CD14-positive monocyte (primary cell): Measurements from ENCODE around the gene KLK12. TPM values are rescaled to one million over a fixed set of nuclear protein-coding genes. Genes with fewer than 3 reads are reported as not detected.

ENCODE experiments used
- DNase-seq, 3 donors: peaks; one replicate each; pipeline ENCODE4 v3.0.0-alpha.2; 2011 to 2022
- H2AFZ ChIP-seq: 2 replicates; pipeline ENCODE4 v1.6.0; 2012; ENCODE audit warnings: mild to moderate bottlenecking, low read depth, low read length, inconsistent platforms; ENCODE audit not compliant: insufficient read depth, poor library complexity, severe bottlenecking
- H3K27ac ChIP-seq, 2 donors: 1 replicate in 1 of 2; 2 replicates in 1 of 2; pipeline ENCODE4 v1.5.1; 2012 to 2013; ENCODE audit warnings: low read length in 2 of 2, control low read depth in 1 of 2, inconsistent platforms in 1 of 2, low read depth in 1 of 2, mild to moderate bottlenecking in 1 of 2
- H3K27me3 ChIP-seq, 2 donors: one replicate each; pipeline versions ENCODE4 v1.6.0 to v1.6.1; 2011 to 2013; ENCODE audit warnings: low read length in 2 of 2; ENCODE audit not compliant: control insufficient read depth in 2 of 2, insufficient read depth in 2 of 2
- H3K36me3 ChIP-seq, 2 donors: replicated peaks in 1 of 2; 1 replicate in 1 of 2; 2 replicates in 1 of 2; pipeline versions ENCODE4 v1.5.1 to v1.6.1; 2012 to 2013; ENCODE audit warnings: low read length in 2 of 2, control low read depth in 1 of 2, inconsistent platforms in 1 of 2, mild to moderate bottlenecking in 1 of 2; ENCODE audit not compliant: insufficient read depth in 2 of 2, control insufficient read depth in 1 of 2
- H3K4me1 ChIP-seq, 2 donors: 1 replicate in 1 of 2; 2 replicates in 1 of 2; pipeline versions ENCODE4 v1.5.1 to v1.6.1; 2012 to 2013; ENCODE audit warnings: low read length in 2 of 2, control low read depth in 1 of 2, inconsistent platforms in 1 of 2, mild to moderate bottlenecking in 1 of 2, moderate library complexity in 1 of 2; ENCODE audit not compliant: insufficient read depth in 2 of 2, control insufficient read depth in 1 of 2
- H3K4me2 ChIP-seq: replicated peaks from 2 replicates; pipeline ENCODE3; 2012; ENCODE audit warnings: low read length, moderate library complexity, mild to moderate bottlenecking; ENCODE audit not compliant: poor library complexity, severe bottlenecking; ENCODE audit errors: extremely low read depth
- H3K4me3 ChIP-seq, 3 experiments: fragments of 200-600 bp in 1 of 3; sonication (generic) in 1 of 3; replicated peaks in 1 of 3; 1 replicate in 2 of 3; 2 replicates in 1 of 3; pipeline ENCODE4 v1.5.1; 2011 to 2013; ENCODE audit warnings: low read length in 3 of 3, mild to moderate bottlenecking in 3 of 3, control low read depth in 2 of 3, low read depth in 2 of 3, inconsistent platforms in 1 of 3, moderate library complexity in 1 of 3
- H3K79me2 ChIP-seq: 2 replicates; pipeline ENCODE4 v1.6.0; 2012; ENCODE audit warnings: mild to moderate bottlenecking, control low read depth, inconsistent platforms, low read length, moderate library complexity; ENCODE audit not compliant: insufficient read depth
- H3K9ac ChIP-seq: 2 replicates; pipeline ENCODE4 v1.6.0; 2017; ENCODE audit warnings: low read length, mild to moderate bottlenecking; ENCODE audit not compliant: insufficient read depth, poor library complexity, severe bottlenecking
- H3K9me3 ChIP-seq, 2 donors: replicated peaks in 1 of 2; 1 replicate in 1 of 2; 2 replicates in 1 of 2; pipeline versions ENCODE4 v1.5.1 to v1.6.1; 2012 to 2013; ENCODE audit warnings: low read length in 2 of 2, control low read depth in 1 of 2; ENCODE audit not compliant: control insufficient read depth in 1 of 2, insufficient read depth in 1 of 2
- H4K20me1 ChIP-seq: 2 replicates; pipeline ENCODE4 v1.6.0; 2012; ENCODE audit warnings: mild to moderate bottlenecking, low read length, control low read depth, moderate library complexity; ENCODE audit not compliant: insufficient read depth
- H3K27ac Mint-ChIP-seq, 7 donors: one replicate each; pipeline ENCODE4 v1.8.0; 2020; ENCODE audit warnings: mild to moderate bottlenecking in 7 of 7, mixed read lengths in 7 of 7, moderate library complexity in 6 of 7, inconsistent platforms in 2 of 7
- H3K27me3 Mint-ChIP-seq, 3 donors: one replicate each; pipeline ENCODE4 v1.8.0; 2021 to 2022; ENCODE audit warnings: low read depth in 3 of 3, mild to moderate bottlenecking in 3 of 3, mixed read lengths in 3 of 3, moderate library complexity in 3 of 3, inconsistent platforms in 1 of 3
- H3K36me3 Mint-ChIP-seq, 2 donors: one replicate each; pipeline ENCODE4 v1.8.0; 2020; ENCODE audit warnings: mixed read lengths in 2 of 2, inconsistent platforms in 1 of 2, mild to moderate bottlenecking in 1 of 2
- H3K4me1 Mint-ChIP-seq: one replicate; pipeline ENCODE4 v1.8.0; 2020; ENCODE audit warnings: mild to moderate bottlenecking, mixed read lengths
- H3K4me3 Mint-ChIP-seq, 2 donors: one replicate each; pipeline ENCODE4 v1.8.0; 2020; ENCODE audit warnings: mild to moderate bottlenecking in 2 of 2, mixed read lengths in 2 of 2, moderate library complexity in 1 of 2
- H3K9me3 Mint-ChIP-seq, 7 donors: one replicate each; pipeline ENCODE4 v1.8.0; 2020 to 2022; ENCODE audit warnings: mixed read lengths in 7 of 7, mild to moderate bottlenecking in 6 of 7, moderate library complexity in 6 of 7, inconsistent platforms in 2 of 7
- WGBS: methylation state at CpG from one replicate; pipeline ENCODE4 v1.1.5; 2013; ENCODE audit warnings: missing lambda C conversion rate; ENCODE audit not compliant: insufficient coverage; 5-methylcytosine and 5-hydroxymethylcytosine counted together
- intact Hi-C, 2 donors: fragments of 100-400 bp; cut with micrococcal nuclease; formaldehyde crosslinking; loops; one replicate each; pipeline versions ENCODE4 v1.15.0 to v1.15.1; 2023
- polyA plus RNA-seq, 3 donors: library from polyadenylated mRNA; depleted of rRNA in 1 of 3; unstranded in 2 of 3; stranded (reverse) in 1 of 3; fragments of 300-500 nt in 2 of 3; fragments of >200 nt in 1 of 3; fragmentation: Illumina TruSeq in 2 of 3; gene quantifications; 1 replicate in 2 of 3; 2 replicates in 1 of 3; pipeline ENCODE4 v1.2.3, GENCODE V29; 2012 to 2021
- TF ChIP-seq, protein P1 (sequence below): fragments of 200-600 bp; IDR thresholded peaks from one replicate; pipeline ENCODE4 v1.8.0; 2022; ENCODE audit warnings: antibody characterized with exemption, mild to moderate bottlenecking

The KLK12 gene
- polyA plus RNA-seq, 3 donors = not detected

DNA sequence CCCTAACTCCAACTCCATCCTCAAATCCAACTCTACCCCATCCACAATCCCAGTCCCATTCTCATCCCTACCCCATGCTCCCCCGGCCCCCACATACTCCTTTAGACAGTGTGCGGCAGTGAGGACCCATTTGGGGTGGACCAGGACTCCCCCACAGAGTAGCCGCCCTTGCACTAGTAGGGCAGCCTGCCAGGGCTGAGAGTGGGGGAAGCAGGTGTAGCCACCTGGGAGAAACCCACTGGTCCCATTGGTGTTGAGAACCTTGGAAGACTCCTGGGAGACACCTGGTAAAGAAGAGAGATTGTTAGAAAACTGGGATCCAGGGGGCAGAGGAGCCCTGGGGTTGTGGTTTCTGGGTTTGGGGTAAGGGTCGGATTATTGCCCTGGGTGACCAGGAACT lies 25.5 kb upstream of the KLK12 start:
- H3K4me1 Mint-ChIP-seq = peaks cover 1% of the 10 kb centered on the region
- H3K36me3 Mint-ChIP-seq = no peaks in the 10 kb centered on the region
- no peaks in the 10 kb centered on the region for H3K4me1 ChIP-seq
- no peak overlapping the region for H2AFZ ChIP-seq
- no peak overlapping the region for H3K27ac ChIP-seq
- no peak for DNase-seq
- intact Hi-C loops = no loop called here
- no peak overlapping the region for H3K4me2 ChIP-seq
- H3K79me2 ChIP-seq = no peaks in the 10 kb centered on the region
- TF ChIP-seq, protein P1, sequence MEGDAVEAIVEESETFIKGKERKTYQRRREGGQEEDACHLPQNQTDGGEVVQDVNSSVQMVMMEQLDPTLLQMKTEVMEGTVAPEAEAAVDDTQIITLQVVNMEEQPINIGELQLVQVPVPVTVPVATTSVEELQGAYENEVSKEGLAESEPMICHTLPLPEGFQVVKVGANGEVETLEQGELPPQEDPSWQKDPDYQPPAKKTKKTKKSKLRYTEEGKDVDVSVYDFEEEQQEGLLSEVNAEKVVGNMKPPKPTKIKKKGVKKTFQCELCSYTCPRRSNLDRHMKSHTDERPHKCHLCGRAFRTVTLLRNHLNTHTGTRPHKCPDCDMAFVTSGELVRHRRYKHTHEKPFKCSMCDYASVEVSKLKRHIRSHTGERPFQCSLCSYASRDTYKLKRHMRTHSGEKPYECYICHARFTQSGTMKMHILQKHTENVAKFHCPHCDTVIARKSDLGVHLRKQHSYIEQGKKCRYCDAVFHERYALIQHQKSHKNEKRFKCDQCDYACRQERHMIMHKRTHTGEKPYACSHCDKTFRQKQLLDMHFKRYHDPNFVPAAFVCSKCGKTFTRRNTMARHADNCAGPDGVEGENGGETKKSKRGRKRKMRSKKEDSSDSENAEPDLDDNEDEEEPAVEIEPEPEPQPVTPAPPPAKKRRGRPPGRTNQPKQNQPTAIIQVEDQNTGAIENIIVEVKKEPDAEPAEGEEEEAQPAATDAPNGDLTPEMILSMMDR = no peak
- H3K9me3 ChIP-seq = no peaks in the 10 kb centered on the region
- no peak overlapping the region for H3K27ac Mint-ChIP-seq
- H4K20me1 ChIP-seq = no peaks in the 10 kb centered on the region
- no peaks in the 10 kb centered on the region for H3K36me3 ChIP-seq
- peaks cover 31 to 53% (median 31%) of the 10 kb centered on the region in 3 donors for H3K27me3 Mint-ChIP-seq
- H3K4me3 Mint-ChIP-seq = no peak overlapping the region
- WGBS = 50% methylated on average over 3 of the region's 4 CpGs
- no peak overlapping the region for H3K9ac ChIP-seq
- H3K27me3 ChIP-seq = peaks cover 16 to 37% of the 10 kb centered on the region in 2 donors
- H3K9me3 Mint-ChIP-seq = peaks cover 0 to 12% (median 3%) of the 10 kb centered on the region in 7 donors
- no peak overlapping the region for H3K4me3 ChIP-seq

DNA sequence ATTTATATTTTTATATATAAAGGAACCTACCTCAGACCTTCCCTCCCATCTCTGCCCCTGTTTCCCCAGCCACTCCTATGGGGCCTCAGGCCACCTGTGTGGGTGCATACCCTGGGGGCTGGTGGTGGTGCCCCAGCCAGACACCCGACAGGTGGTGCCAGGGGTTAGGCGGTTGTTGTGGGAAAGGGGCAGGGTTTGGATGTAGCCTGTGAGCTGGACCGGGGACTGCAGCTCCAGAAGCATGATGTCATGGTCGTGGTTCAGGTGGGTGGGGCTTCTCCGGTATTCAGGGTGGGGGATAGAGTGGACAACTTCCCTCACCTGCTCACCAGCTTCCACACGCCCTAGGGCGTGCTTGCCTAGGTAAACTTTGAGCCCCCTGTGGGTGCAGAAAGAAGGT lies 24.9 kb upstream of the KLK12 start:
- Histone ChIP-seq H3K4me3 (no peak overlapping the region), H3K27me3 (peaks cover 13 to 31% of the 10 kb centered on the region in 2 donors), H3K4me2 (no peak overlapping the region), H3K27ac (no peak overlapping the region), H3K4me1 (no peaks in the 10 kb centered on the region), H3K9ac (no peak overlapping the region), H2AFZ (no peak overlapping the region), H3K9me3 (no peaks in the 10 kb centered on the region), H4K20me1 (no peaks in the 10 kb centered on the region), H3K79me2 (no peaks in the 10 kb centered on the region), H3K36me3 (no peaks in the 10 kb centered on the region)
- no peak for DNase-seq
- intact Hi-C loops = no loop called here
- 92% methylated on average over 2 of the region's 7 CpGs for WGBS
- Mint-ChIP-seq H3K27me3 (peaks cover 26 to 51% (median 29%) of the 10 kb centered on the region in 3 donors), H3K9me3 (peaks cover 0 to 11% (median 3%) of the 10 kb centered on the region in 7 donors), H3K36me3 (no peaks in the 10 kb centered on the region), H3K4me3 (no peak overlapping the region), H3K4me1 (no peaks in the 10 kb centered on the region), H3K27ac (no peak overlapping the region)
- TF ChIP-seq, protein P1 = no peak
